ENCODE data around the gene RIPOR2.
"Not testable (repeated sequence)": the region's sequence is repeated elsewhere in the genome, so short reads cannot be mapped to it uniquely, and the experiment has no call there.

- not testable (repeated sequence) for TF ChIP-seq CTCF, POLR2A, EP300 (IDR thresholded peaks at IDR 0.05)
These were observed 181.4 kb downstream of the RIPOR2 start for GRCh38 chr6:24754378-24754777.

Measured in tibial nerve (tissue), 4 donors.